WTC11 (cell line): ENCODE data around the gene TNK1. TPM values are rescaled to one million over a fixed set of nuclear protein-coding genes. Genes with fewer than 3 reads are reported as not detected.

Source experiments
- ATAC-seq: fragments of 200-7000 bp; cut with Tn5 transposase; 2 replicates; pipeline ENCODE4 v1.10.0; 2021; ENCODE audit warnings: mild to moderate bottlenecking, moderate library complexity
- CTCF ChIA-PET: fragments of 300-600 bp; sonication (Branson Sonifier 250); formaldehyde crosslinking; loops from one replicate; lab custom pipeline; 2021; ENCODE audit warnings: antibody characterized with exemption; lab: Charles Lee
- POLR2A ChIA-PET: fragments of 350-600 bp; sonication (Branson Sonifier 250); formaldehyde crosslinking; loops from one replicate; lab custom pipeline; 2021; ENCODE audit warnings: antibody characterized with exemption; lab: Charles Lee
- DNase-seq: peaks from one replicate; pipeline ENCODE4 v3.0.0; 2021; ENCODE audit warnings: low spot score
- H3K27ac Mint-ChIP-seq: 2 replicates; pipeline ENCODE4 v1.8.0; 2021; ENCODE audit warnings: mixed read lengths
- H3K27me3 Mint-ChIP-seq: 2 replicates; pipeline ENCODE4 v1.8.0; 2021; ENCODE audit warnings: low read depth, mild to moderate bottlenecking, moderate library complexity, mixed read lengths
- H3K36me3 Mint-ChIP-seq: 2 replicates; pipeline ENCODE4 v1.8.0; 2021; ENCODE audit warnings: mixed read lengths
- H3K4me1 Mint-ChIP-seq: 2 replicates; pipeline ENCODE4 v1.8.0; 2022; ENCODE audit warnings: mixed read lengths
- H3K4me3 Mint-ChIP-seq: 2 replicates; pipeline ENCODE4 v1.8.0; 2021; ENCODE audit warnings: mild to moderate bottlenecking, moderate library complexity, mixed read lengths
- H3K9me3 Mint-ChIP-seq: 2 replicates; pipeline ENCODE4 v1.8.0; 2021; ENCODE audit warnings: mixed read lengths
- AFF4 ChIP-seq: sonication (generic); formaldehyde crosslinking; IDR thresholded peaks from 2 replicates; pipeline ENCODE4 v1.8.1; 2023; ENCODE audit warnings: mild to moderate bottlenecking, missing genetic modification reagents, borderline replicate concordance
- ARID4B ChIP-seq: sonication (generic); formaldehyde crosslinking; IDR thresholded peaks from 2 replicates; pipeline ENCODE4 v1.8.0; 2023; ENCODE audit warnings: missing genetic modification reagents, mild to moderate bottlenecking, borderline replicate concordance
- ATF3 ChIP-seq: sonication (generic); formaldehyde crosslinking; conservative IDR thresholded peaks from 2 replicates; pipeline ENCODE4 v1.8.1; 2022; ENCODE audit warnings: mild to moderate bottlenecking, missing genetic modification reagents
- FOXK1 ChIP-seq: sonication (generic); formaldehyde crosslinking; IDR thresholded peaks from 2 replicates; pipeline ENCODE4 v1.8.0; 2022; ENCODE audit warnings: mild to moderate bottlenecking, moderate library complexity, missing genetic modification reagents
- GRHL2 ChIP-seq: fragments of 250-450 bp; sonication (Bioruptor Pico); IDR thresholded peaks from 2 replicates; pipeline ENCODE4 v1.8.0; 2022; ENCODE audit warnings: mild to moderate bottlenecking, moderate library complexity; ENCODE audit not compliant: insufficient replicate concordance, severe bottlenecking
- HMGA2 ChIP-seq: fragments of 250-450 bp; sonication (Bioruptor Pico); IDR thresholded peaks from 2 replicates; pipeline ENCODE4 v1.4.0; 2021; ENCODE audit warnings: mild to moderate bottlenecking, moderate library complexity
- IRF2 ChIP-seq: sonication (generic); formaldehyde crosslinking; IDR thresholded peaks from 2 replicates; pipeline ENCODE4 v1.8.0; 2022; ENCODE audit warnings: low read depth, missing genetic modification reagents, borderline replicate concordance
- JUN ChIP-seq: sonication (generic); formaldehyde crosslinking; IDR thresholded peaks from 2 replicates; pipeline ENCODE4 v1.8.0; 2023; ENCODE audit warnings: mild to moderate bottlenecking, missing genetic modification reagents
- MAX ChIP-seq: sonication (generic); formaldehyde crosslinking; IDR thresholded peaks from 2 replicates; pipeline ENCODE4 v1.8.0; 2022; ENCODE audit warnings: mild to moderate bottlenecking, missing genetic modification reagents
- PRRX2 ChIP-seq: fragments of 250-450 bp; sonication (Bioruptor Pico); IDR thresholded peaks from 2 replicates; pipeline ENCODE4 v1.8.0; 2021; ENCODE audit warnings: mild to moderate bottlenecking
- TCF7 ChIP-seq: sonication (generic); formaldehyde crosslinking; IDR thresholded peaks from 2 replicates; pipeline ENCODE4 v1.8.0; 2022; ENCODE audit warnings: mild to moderate bottlenecking, low read depth, missing genetic modification reagents, moderate library complexity
- TP53 ChIP-seq: sonication (generic); formaldehyde crosslinking; IDR thresholded peaks from 2 replicates; pipeline ENCODE4 v1.8.1; 2023; ENCODE audit warnings: mild to moderate bottlenecking, missing genetic modification reagents
- ZMAT4 ChIP-seq: fragments of 250-450 bp; sonication (Bioruptor Pico); IDR thresholded peaks from 2 replicates; pipeline ENCODE4 v1.9.0; 2021; ENCODE audit warnings: mild to moderate bottlenecking
- ZNF532 ChIP-seq: fragments of 250-450 bp; sonication (Bioruptor Pico); IDR thresholded peaks from 2 replicates; pipeline ENCODE4 v1.9.0; 2021; ENCODE audit warnings: mild to moderate bottlenecking, borderline replicate concordance
- total RNA-seq: library from RNA; stranded (reverse); gene quantifications from 3 replicates; pipeline ENCODE4 v1.2.3, GENCODE V29; 2021

The TNK1 gene
- total RNA-seq, 1 experiment from 2014 or later = 9.3 TPM

GRCh38 chr17:7343250-7343649, 37.6 kb upstream of the TNK1 start (continued):
- TF ChIP-seq AFF4 (CRISPR knock-in tag) = no peak
- no peak for TF ChIP-seq PRRX2 (CRISPR knock-in tag)
- TF ChIP-seq TCF7 (CRISPR knock-in tag) = no peak
- no peak for TF ChIP-seq JUN (CRISPR knock-in tag)
- no peak for TF ChIP-seq TP53 (CRISPR knock-in tag)
- no peak for TF ChIP-seq ZMAT4
- TF ChIP-seq FOXK1 (CRISPR knock-in tag) = no peak
- no peak for TF ChIP-seq ATF3 (CRISPR knock-in tag)

GRCh38 chr17:7346761-7347614, 33.9 kb upstream of the TNK1 start:
- CTCF ChIA-PET = interaction anchor here (1.1 to 2.6 kb wide), 3 partner anchors 9 to 10 kb away, joined by 4 to 7 read pairs (median 6); partner anchors contain the start of gene ACAP1
- ATAC-seq = no peak
- Mint-ChIP-seq H3K27me3 (peaks cover 6% of the 10 kb centered on the region; the same call in 1 of the 2 replicates), H3K4me3 (no peak overlapping the region), H3K27ac (no peak overlapping the region), H3K4me1 (peaks cover 11% of the 10 kb centered on the region), H3K9me3 (no peaks in the 10 kb centered on the region), H3K36me3 (no peaks in the 10 kb centered on the region)
- POLR2A ChIA-PET = no interaction called here
- no peak for DNase-seq
- TF ChIP-seq HMGA2 (CRISPR knock-in tag) = no peak
- no peak for TF ChIP-seq IRF2 (CRISPR knock-in tag)
- TF ChIP-seq ZNF532 (CRISPR knock-in tag) = no peak

- Mint-ChIP-seq H3K36me3 (no peaks in the 10 kb centered on the region), H3K4me3 (no peak overlapping the region), H3K27me3 (peaks cover 6% of the 10 kb centered on the region), H3K4me1 (peaks cover 17% of the 10 kb centered on the region), H3K9me3 (no peaks in the 10 kb centered on the region), H3K27ac (no peak overlapping the region)
- POLR2A ChIA-PET = interaction anchor here (1.1 to 4.5 kb wide), 4 partner anchors 11 to 66 kb away, joined by 3 to 22 read pairs (median 3); partner anchors contain the start of genes ACAP1, NEURL4 and SLC2A4
- no peak for ATAC-seq
- DNase-seq = no peak
- CTCF ChIA-PET = interaction anchor here (1.1 kb wide), 1 partner anchor 11 kb away, joined by 4 read pairs; the partner anchor contains the start of gene ACAP1
- TF ChIP-seq GRHL2 (no peak), ARID4B (no peak), MAX (CRISPR knock-in tag) (no peak), ZMAT4 (no peak), IRF2 (CRISPR knock-in tag) (no peak)
Observed at GRCh38 chr17:7347630-7348477, 33.0 kb upstream of the TNK1 start.
